GM18519 (cell line): Measurements from ENCODE around the gene TAAR1.
"Not testable (repeated sequence)": the region's sequence is repeated elsewhere in the genome, so short reads cannot be mapped to it uniquely, and the experiment has no call there.

ENCODE experiments used
- ATAC-seq: cut with Tn5 transposase; IDR thresholded peaks from one replicate; pipeline ENCODE4 v1.9.1; 2021; ENCODE audit warnings: mild to moderate bottlenecking, moderate library complexity; ENCODE audit not compliant: unreplicated experiment, low FRiP score

The TAAR1 gene

GRCh38 chr6:132600900-132601299, 58.1 kb downstream of the TAAR1 start:
- ATAC-seq: not testable (repeated sequence)

DNA sequence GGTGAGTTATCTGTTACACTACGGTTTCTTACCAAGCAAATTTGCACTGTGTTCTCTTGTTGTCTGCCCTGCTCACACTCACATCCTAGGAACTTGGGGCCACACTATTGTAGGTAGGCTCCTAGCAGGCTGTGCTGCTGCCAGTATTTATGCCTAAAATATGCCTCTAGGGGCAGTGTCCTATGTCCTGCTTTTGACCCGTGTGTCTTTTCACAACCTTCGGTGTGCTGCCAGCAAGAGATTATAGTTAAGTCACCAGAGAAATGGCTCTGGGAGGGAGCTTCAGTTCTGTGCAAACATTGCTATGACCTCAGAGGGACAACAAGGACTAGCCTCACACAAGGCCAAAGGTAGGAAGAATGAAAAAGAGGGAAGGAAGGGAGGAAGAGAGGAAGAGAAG, 60.5 kb downstream of the TAAR1 start:
- peak; percentile 80 for ATAC-seq

- ATAC-seq: no peak
These were observed 62.8 kb downstream of the TAAR1 start for GRCh38 chr6:132596201-132596600.
